ENCODE data around the gene RPL32.

RPL32 gene

GRCh38 chr3:12809435-12809834 lies 31.9 kb downstream of the RPL32 start:
- DNase-seq (ENCODE audit: low spot score) (no peak), ATAC-seq (ENCODE audit: low read depth) (no peak; the same call in 2 of the 3 replicates)
- Histone ChIP-seq H3K4me1 (ENCODE audit: insufficient read depth, poor library complexity, severe bottlenecking) (no peaks in the 10 kb centered on the region), H3K27ac (ENCODE audit: poor library complexity, severe bottlenecking) (no peak overlapping the region), H3K4me3 (ENCODE audit: severe bottlenecking) (no peak overlapping the region), H3K27me3 (ENCODE audit: insufficient read depth, poor library complexity, severe bottlenecking) (no peaks in the 10 kb centered on the region), H3K9me3 (ENCODE audit: severe bottlenecking) (no peaks in the 10 kb centered on the region), H3K36me3 (ENCODE audit: low read depth) (no peaks in the 10 kb centered on the region)
- no peak for TF ChIP-seq CTCF (IDR thresholded peaks at IDR 0.05; ENCODE audit: poor library complexity, severe bottlenecking)

GRCh38 chr3:12809001-12809400 lies 32.4 kb downstream of the RPL32 start:
- Histone ChIP-seq H3K4me1 (ENCODE audit: insufficient read depth, poor library complexity, severe bottlenecking) (no peaks in the 10 kb centered on the region), H3K4me3 (ENCODE audit: severe bottlenecking) (no peak overlapping the region), H3K36me3 (ENCODE audit: low read depth) (no peaks in the 10 kb centered on the region), H3K9me3 (ENCODE audit: severe bottlenecking) (no peaks in the 10 kb centered on the region), H3K27me3 (ENCODE audit: insufficient read depth, poor library complexity, severe bottlenecking) (no peaks in the 10 kb centered on the region), H3K27ac (ENCODE audit: poor library complexity, severe bottlenecking) (no peak overlapping the region)
- ATAC-seq (ENCODE audit: low read depth), result no peak
- no peak for DNase-seq (ENCODE audit: low spot score)
- no peak for TF ChIP-seq CTCF (IDR thresholded peaks at IDR 0.05; ENCODE audit: poor library complexity, severe bottlenecking)

- Histone ChIP-seq H3K4me1 (ENCODE audit: insufficient read depth, poor library complexity, severe bottlenecking) (no peaks in the 10 kb centered on the region), H3K4me3 (ENCODE audit: severe bottlenecking) (no peak overlapping the region), H3K9me3 (ENCODE audit: severe bottlenecking) (no peaks in the 10 kb centered on the region), H3K27ac (ENCODE audit: poor library complexity, severe bottlenecking) (no peak overlapping the region), H3K36me3 (ENCODE audit: low read depth) (no peaks in the 10 kb centered on the region), H3K27me3 (ENCODE audit: insufficient read depth, poor library complexity, severe bottlenecking) (no peaks in the 10 kb centered on the region)
- ATAC-seq (ENCODE audit: low read depth) (no peak), DNase-seq (ENCODE audit: low spot score) (no peak)
- no peak for TF ChIP-seq CTCF (IDR thresholded peaks at IDR 0.05; ENCODE audit: poor library complexity, severe bottlenecking)
Measured at GRCh38 chr3:12808587-12808986, 32.8 kb downstream of the RPL32 start.

GRCh38 chr3:12807601-12808359 lies 33.6 kb downstream of the RPL32 start:
- DNase-seq (ENCODE audit: low spot score) (no peak), ATAC-seq (ENCODE audit: low read depth) (no peak)
- Histone ChIP-seq H3K27ac (ENCODE audit: poor library complexity, severe bottlenecking) (no peak overlapping the region), H3K9me3 (ENCODE audit: severe bottlenecking) (no peaks in the 10 kb centered on the region), H3K27me3 (ENCODE audit: insufficient read depth, poor library complexity, severe bottlenecking) (no peaks in the 10 kb centered on the region), H3K4me1 (ENCODE audit: insufficient read depth, poor library complexity, severe bottlenecking) (no peaks in the 10 kb centered on the region), H3K4me3 (ENCODE audit: severe bottlenecking) (no peak overlapping the region), H3K36me3 (ENCODE audit: low read depth) (no peaks in the 10 kb centered on the region)
- no peak for TF ChIP-seq CTCF (IDR thresholded peaks at IDR 0.05; ENCODE audit: poor library complexity, severe bottlenecking)

GRCh38 chr3:12807066-12807465 lies 34.3 kb downstream of the RPL32 start:
- no peak for DNase-seq (ENCODE audit: low spot score)
- no peaks in the 10 kb centered on the region for H3K4me1 ChIP-seq (ENCODE audit: insufficient read depth, poor library complexity, severe bottlenecking)
- no peak overlapping the region for H3K4me3 ChIP-seq (ENCODE audit: severe bottlenecking)
- H3K27ac ChIP-seq (ENCODE audit: poor library complexity, severe bottlenecking), result no peak overlapping the region
- TF ChIP-seq CTCF (IDR thresholded peaks at IDR 0.05; ENCODE audit: poor library complexity, severe bottlenecking), result no peak
- ATAC-seq (ENCODE audit: low read depth), result no peak
- H3K36me3 ChIP-seq (ENCODE audit: low read depth), result no peaks in the 10 kb centered on the region
- no peaks in the 10 kb centered on the region for H3K9me3 ChIP-seq (ENCODE audit: severe bottlenecking)
- no peaks in the 10 kb centered on the region for H3K27me3 ChIP-seq (ENCODE audit: insufficient read depth, poor library complexity, severe bottlenecking)

Data from RWPE2 (cell line).